CD4-positive, alpha-beta T cell (primary cell): ENCODE data around the gene TEKTIP1. TPM values are rescaled to one million over a fixed set of nuclear protein-coding genes. Genes with fewer than 3 reads are reported as not detected.
A peak's percentile ranks its signal among the peaks of the same experiment; 100 is the strongest.

ENCODE experiments used
- ATAC-seq: fragments of 200-7000 bp; cut with Tn5 transposase; one replicate; pipeline ENCODE4 v1.10.0; 2022; ENCODE audit warnings: mild to moderate bottlenecking; ENCODE audit not compliant: poor library complexity
- CTCF ChIA-PET: fragments of 350-600 bp; sonication (Branson Sonifier 250); formaldehyde crosslinking; loops from one replicate; lab custom pipeline; 2021; ENCODE audit warnings: antibody characterized with exemption, inconsistent platforms; lab: Charles Lee
- POLR2A ChIA-PET: fragments of 350-600 bp; sonication (Branson Sonifier 250); formaldehyde crosslinking; loops from one replicate; lab custom pipeline; 2021; ENCODE audit warnings: antibody characterized with exemption, inconsistent platforms; lab: Charles Lee
- DNase-seq, 14 experiments: peaks; one replicate each; pipeline ENCODE4 v3.0.0-alpha.2; 2013 to 2020; ENCODE audit warnings: mixed read lengths in 2 of 14
- H3K27ac ChIP-seq, 2 donors: one replicate each; pipeline versions ENCODE4 v1.5.1 to v1.7.0; 2013; ENCODE audit warnings: low read length in 2 of 2, low read depth in 1 of 2, mild to moderate bottlenecking in 1 of 2
- H3K27me3 ChIP-seq, 2 experiments: 1 replicate in 1 of 2; 2 replicates in 1 of 2; pipeline versions ENCODE4 v1.6.1 to v1.7.0; 2013; ENCODE audit warnings: low read length in 2 of 2, control low read depth in 1 of 2, mild to moderate bottlenecking in 1 of 2, moderate library complexity in 1 of 2; ENCODE audit not compliant: insufficient read depth in 2 of 2, control insufficient read depth in 1 of 2
- H3K36me3 ChIP-seq: one replicate; pipeline ENCODE4 v1.6.1; 2013; ENCODE audit warnings: low read length, control low read depth; ENCODE audit not compliant: insufficient read depth
- H3K4me1 ChIP-seq: one replicate; pipeline ENCODE4 v1.6.1; 2013; ENCODE audit warnings: low read length, control low read depth; ENCODE audit not compliant: insufficient read depth
- H3K4me3 ChIP-seq: one replicate; pipeline ENCODE4 v1.5.1; 2013; ENCODE audit warnings: mild to moderate bottlenecking, low read length, moderate library complexity
- H3K9me3 ChIP-seq, 2 experiments: 1 replicate in 1 of 2; 2 replicates in 1 of 2; pipeline versions ENCODE4 v1.6.1 to v1.7.0; 2013; ENCODE audit warnings: low read length in 2 of 2, mild to moderate bottlenecking in 2 of 2, control low read depth in 1 of 2, moderate library complexity in 1 of 2; ENCODE audit not compliant: control insufficient read depth in 1 of 2, insufficient read depth in 1 of 2
- H3K27ac Mint-ChIP-seq: one replicate; pipeline ENCODE4 v1.8.0; 2020; ENCODE audit warnings: mixed read lengths
- H3K27me3 Mint-ChIP-seq: one replicate; pipeline ENCODE4 v1.8.0; 2021; ENCODE audit warnings: mixed read lengths
- H3K36me3 Mint-ChIP-seq: one replicate; pipeline ENCODE4 v1.8.0; 2021; ENCODE audit warnings: low read depth, mixed read lengths
- H3K4me1 Mint-ChIP-seq: one replicate; pipeline ENCODE4 v1.8.0; 2021; ENCODE audit warnings: low read depth, mixed read lengths
- H3K4me3 Mint-ChIP-seq: one replicate; pipeline ENCODE4 v1.8.0; 2020; ENCODE audit warnings: mild to moderate bottlenecking, mixed read lengths
- H3K9me3 Mint-ChIP-seq: one replicate; pipeline ENCODE4 v1.8.0; 2020; ENCODE audit warnings: mixed read lengths
- intact Hi-C, 2 experiments: fragments of 100-400 bp; cut with DNase I in 1 of 2; cut with micrococcal nuclease in 1 of 2; formaldehyde crosslinking; loops; one replicate each; pipeline versions ENCODE4 v1.15.1 to v1.9.0; 2023 to 2025; cut with DNase I, micrococcal nuclease
- total RNA-seq, 174 experiments: library from RNA in 2 of 174; stranded (reverse) in 2 of 174; gene quantifications; one replicate each; pipeline ENCODE4 v1.2.3 and lab custom pipeline; 2021 to 2026
- TF ChIP-seq, protein P1 (sequence below): fragments of 200-600 bp; IDR thresholded peaks from one replicate; pipeline ENCODE4 v1.8.0; 2022; ENCODE audit warnings: antibody characterized with exemption, mild to moderate bottlenecking

The TEKTIP1 gene
- total RNA-seq, 2 experiments from 2014 or later: 5.7 to 6.0 TPM

DNA sequence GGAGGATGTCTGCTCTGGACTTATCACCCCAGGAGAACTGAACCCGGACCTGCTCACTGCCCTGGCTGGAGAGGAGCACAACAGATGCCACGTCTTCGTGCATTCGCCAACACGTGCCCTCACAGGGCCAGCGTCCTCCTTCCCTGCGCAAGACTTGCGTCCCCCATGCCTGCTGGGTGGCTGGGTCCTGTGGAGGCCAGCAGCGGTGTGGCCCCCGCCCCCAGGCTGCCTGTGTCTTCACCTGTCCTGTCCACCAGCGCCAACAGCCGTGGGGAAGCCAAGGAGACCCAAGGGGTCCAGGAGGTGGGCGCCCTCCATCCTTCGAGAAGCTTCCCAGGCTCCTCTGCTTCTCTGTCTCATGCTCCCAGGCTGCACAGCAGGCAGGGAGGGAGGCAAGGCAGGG is 3.4 kb upstream of the TEKTIP1 start:
- ATAC-seq: no peak
- Histone ChIP-seq H3K27me3 (no peaks in the 10 kb centered on the region), H3K9me3 (peaks cover 0 to 10% of the 10 kb centered on the region in 2 experiments), H3K36me3 (peaks cover 52% of the 10 kb centered on the region), H3K4me1 (no peaks in the 10 kb centered on the region), H3K27ac (no peak overlapping the region), H3K4me3 (no peak overlapping the region)
- Mint-ChIP-seq H3K4me3 (no peak overlapping the region), H3K36me3 (peaks cover 56% of the 10 kb centered on the region), H3K4me1 (no peaks in the 10 kb centered on the region), H3K9me3 (no peaks in the 10 kb centered on the region), H3K27me3 (no peaks in the 10 kb centered on the region), H3K27ac (no peak overlapping the region)
- intact Hi-C loops: no loop called here
- CTCF ChIA-PET: no interaction called here
- DNase-seq: no peak
- POLR2A ChIA-PET: no interaction called here
- TF ChIP-seq, protein P1, sequence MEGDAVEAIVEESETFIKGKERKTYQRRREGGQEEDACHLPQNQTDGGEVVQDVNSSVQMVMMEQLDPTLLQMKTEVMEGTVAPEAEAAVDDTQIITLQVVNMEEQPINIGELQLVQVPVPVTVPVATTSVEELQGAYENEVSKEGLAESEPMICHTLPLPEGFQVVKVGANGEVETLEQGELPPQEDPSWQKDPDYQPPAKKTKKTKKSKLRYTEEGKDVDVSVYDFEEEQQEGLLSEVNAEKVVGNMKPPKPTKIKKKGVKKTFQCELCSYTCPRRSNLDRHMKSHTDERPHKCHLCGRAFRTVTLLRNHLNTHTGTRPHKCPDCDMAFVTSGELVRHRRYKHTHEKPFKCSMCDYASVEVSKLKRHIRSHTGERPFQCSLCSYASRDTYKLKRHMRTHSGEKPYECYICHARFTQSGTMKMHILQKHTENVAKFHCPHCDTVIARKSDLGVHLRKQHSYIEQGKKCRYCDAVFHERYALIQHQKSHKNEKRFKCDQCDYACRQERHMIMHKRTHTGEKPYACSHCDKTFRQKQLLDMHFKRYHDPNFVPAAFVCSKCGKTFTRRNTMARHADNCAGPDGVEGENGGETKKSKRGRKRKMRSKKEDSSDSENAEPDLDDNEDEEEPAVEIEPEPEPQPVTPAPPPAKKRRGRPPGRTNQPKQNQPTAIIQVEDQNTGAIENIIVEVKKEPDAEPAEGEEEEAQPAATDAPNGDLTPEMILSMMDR: no peak

DNA sequence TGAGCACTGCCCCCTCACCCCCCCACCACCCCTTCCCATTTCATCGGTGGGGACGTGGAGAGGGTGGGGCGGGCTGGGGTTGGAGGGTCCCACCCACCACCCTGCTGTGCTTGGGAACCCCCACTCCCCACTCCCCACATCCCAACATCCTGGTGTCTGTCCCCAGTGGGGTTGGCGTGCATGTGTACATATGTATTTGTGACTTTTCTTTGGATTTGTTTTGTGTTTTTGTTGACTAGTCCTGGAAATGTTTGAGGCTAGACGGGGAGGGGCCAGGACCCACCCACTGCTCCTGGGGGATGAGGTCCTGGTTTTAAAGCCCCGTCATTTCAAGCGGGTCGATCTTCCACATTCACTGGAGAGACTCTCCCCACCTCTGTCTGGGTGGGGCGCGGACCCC is 3.0 kb upstream of the TEKTIP1 start:
- no peak overlapping the region for H3K27ac Mint-ChIP-seq
- no peaks in the 10 kb centered on the region for H3K4me1 ChIP-seq
- no peaks in the 10 kb centered on the region for H3K9me3 Mint-ChIP-seq
- H3K4me3 Mint-ChIP-seq: no peak overlapping the region
- TF ChIP-seq, protein P1: no peak
- CTCF ChIA-PET: no interaction called here
- DNase-seq (no peak), ATAC-seq (no peak)
- no peaks in the 10 kb centered on the region for H3K27me3 ChIP-seq
- no peak overlapping the region for H3K27ac ChIP-seq
- no peaks in the 10 kb centered on the region for H3K4me1 Mint-ChIP-seq
- no peak overlapping the region for H3K4me3 ChIP-seq
- H3K36me3 Mint-ChIP-seq: peaks cover 56% of the 10 kb centered on the region
- POLR2A ChIA-PET: no interaction called here
- peaks cover 48% of the 10 kb centered on the region for H3K36me3 ChIP-seq
- intact Hi-C loops: no loop called here
- no peaks in the 10 kb centered on the region for H3K27me3 Mint-ChIP-seq
- peaks cover 0 to 10% of the 10 kb centered on the region in 2 experiments for H3K9me3 ChIP-seq

DNA sequence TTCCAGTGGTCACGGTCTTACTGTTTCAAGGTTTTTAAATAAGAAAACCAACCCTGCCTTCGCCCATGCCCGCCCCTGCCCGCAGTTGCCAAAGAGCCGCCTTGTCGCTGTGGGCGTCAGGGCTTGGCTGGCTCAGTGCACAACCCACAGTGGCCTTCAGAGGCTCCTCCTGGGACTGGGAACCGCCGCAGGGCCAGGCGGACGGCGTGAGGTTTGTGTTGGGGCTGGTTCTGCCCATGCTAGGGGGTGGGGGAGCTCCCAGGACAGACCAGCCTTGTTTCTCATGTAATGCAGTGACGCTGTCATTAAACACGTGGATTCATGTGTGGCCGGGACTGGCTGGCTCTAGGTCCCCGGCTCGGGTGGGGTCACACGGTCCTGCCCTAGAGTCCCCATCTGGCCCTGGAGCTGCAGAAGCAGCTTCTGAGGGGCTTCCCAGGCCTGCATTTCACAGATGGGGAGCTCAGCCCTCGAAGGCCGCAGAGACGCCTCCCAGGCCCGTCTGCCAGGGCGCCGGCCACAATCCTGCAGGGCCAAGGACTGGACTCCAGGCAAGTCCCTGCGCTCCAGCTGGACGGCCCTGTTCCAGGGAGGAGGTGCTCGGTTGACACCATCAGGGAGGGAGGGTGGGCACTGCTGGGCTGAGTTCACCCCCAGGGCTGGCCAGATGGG is 2.4 kb upstream of the TEKTIP1 start:
- no peak overlapping the region for H3K4me3 Mint-ChIP-seq
- intact Hi-C loops: no loop called here
- H3K9me3 Mint-ChIP-seq: no peaks in the 10 kb centered on the region
- H3K4me1 Mint-ChIP-seq: no peaks in the 10 kb centered on the region
- H3K9me3 ChIP-seq: peaks cover 0 to 10% of the 10 kb centered on the region in 2 experiments
- ATAC-seq (no peak), DNase-seq (peak in 1 of 14 experiments; percentile 4)
- H3K4me1 ChIP-seq: no peaks in the 10 kb centered on the region
- H3K27ac ChIP-seq: no peak overlapping the region
- H3K27ac Mint-ChIP-seq: no peak overlapping the region
- no peaks in the 10 kb centered on the region for H3K27me3 Mint-ChIP-seq
- TF ChIP-seq, protein P1: no peak
- no peaks in the 10 kb centered on the region for H3K27me3 ChIP-seq
- CTCF ChIA-PET: interaction anchor here (0.5 kb wide), 1 partner anchor 767 kb away, joined by 3 read pairs; no protein-coding TSS in a partner anchor
- H3K4me3 ChIP-seq: no peak overlapping the region
- peaks cover 56% of the 10 kb centered on the region for H3K36me3 Mint-ChIP-seq
- POLR2A ChIA-PET: interaction anchor here (0.6 kb wide), 1 partner anchor 54 kb away, joined by 3 read pairs; no protein-coding TSS in a partner anchor
- peaks cover 42% of the 10 kb centered on the region for H3K36me3 ChIP-seq
